HG03039 (cell line): ENCODE data around the gene EGF.

ENCODE experiments used
- ATAC-seq: cut with Tn5 transposase; IDR thresholded peaks from one replicate; pipeline ENCODE4 v1.9.1; 2021; ENCODE audit warnings: mild to moderate bottlenecking, moderate library complexity; ENCODE audit not compliant: unreplicated experiment

EGF gene

DNA sequence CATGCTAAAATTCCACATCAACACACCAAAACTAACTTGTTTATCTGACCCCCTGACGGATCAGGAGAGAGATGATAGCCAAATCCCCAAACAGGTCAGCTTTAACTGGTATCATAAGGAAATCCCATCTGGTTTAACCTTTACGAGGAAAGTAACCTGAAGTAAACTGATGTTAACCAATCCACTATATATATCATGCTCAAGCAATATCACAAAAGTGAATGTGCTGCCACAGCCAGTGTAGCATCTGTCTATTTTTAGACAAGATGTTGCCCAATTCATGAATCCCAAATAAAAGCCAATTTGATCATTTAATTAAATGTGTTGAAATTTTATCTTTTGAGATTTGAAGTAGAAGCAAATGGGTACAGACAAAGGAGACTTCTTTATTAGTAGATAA lies 44.5 kb downstream of the EGF start:
- no peak for ATAC-seq

GRCh38 chr4:109959195-109959594 lies 46.5 kb downstream of the EGF start:
- no peak for ATAC-seq

DNA sequence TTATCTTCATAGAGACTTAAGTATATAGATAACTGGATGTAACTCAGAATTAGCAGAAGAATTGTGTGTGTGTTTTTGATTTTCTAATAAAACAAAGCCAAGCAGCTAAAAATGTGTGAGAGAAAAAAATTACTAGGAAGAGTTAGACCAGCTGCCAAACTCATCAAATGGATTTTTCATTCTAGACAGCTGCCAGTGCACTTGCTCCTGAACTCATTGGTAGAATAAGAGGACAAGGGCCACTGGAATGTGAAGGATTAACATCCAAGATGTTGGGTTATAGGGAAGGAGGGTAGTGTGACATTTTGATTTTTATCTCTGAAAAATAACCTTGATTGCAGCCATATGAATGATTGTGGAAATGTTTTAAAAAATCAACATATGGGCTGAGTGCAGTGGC lies 49.7 kb downstream of the EGF start:
- no peak for ATAC-seq

GRCh38 chr4:109966891-109967481 lies 54.3 kb downstream of the EGF start:
- no peak for ATAC-seq

DNA sequence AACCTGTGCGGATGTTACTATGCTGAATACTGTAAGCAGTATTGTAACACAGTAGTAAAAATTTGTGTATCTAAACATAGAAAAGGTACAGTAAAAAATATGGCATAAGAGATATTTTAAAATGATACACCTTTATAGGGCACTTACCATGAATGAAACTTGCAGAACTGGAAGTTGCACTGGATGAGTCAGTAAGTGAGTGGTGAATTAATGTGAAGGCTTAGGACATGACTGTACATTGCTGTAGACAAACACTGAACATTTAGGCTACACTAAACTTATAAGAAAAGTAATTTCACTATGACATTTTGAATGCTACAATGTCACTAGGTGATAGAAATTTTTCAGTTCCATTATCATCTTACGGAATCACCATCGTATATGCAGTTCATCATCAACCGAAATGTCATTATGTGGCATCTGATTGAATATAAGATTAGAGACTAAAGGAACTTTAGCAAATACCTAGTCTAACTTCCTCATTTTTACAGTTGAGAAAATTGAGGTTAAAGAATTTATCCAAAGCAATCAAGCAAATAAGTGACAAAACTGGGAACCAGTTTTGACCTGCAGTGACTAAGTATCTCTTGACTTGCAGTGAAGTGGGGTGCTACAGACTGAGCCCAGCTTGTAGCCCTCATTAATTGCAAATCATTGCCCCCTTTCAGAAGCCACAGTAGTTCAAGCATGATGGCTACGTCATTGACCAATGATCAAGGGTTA lies 55.3 kb downstream of the EGF start:
- no peak for ATAC-seq

- ATAC-seq = no peak
Observed at GRCh38 chr4:109969087-109969486, 56.4 kb downstream of the EGF start.

DNA sequence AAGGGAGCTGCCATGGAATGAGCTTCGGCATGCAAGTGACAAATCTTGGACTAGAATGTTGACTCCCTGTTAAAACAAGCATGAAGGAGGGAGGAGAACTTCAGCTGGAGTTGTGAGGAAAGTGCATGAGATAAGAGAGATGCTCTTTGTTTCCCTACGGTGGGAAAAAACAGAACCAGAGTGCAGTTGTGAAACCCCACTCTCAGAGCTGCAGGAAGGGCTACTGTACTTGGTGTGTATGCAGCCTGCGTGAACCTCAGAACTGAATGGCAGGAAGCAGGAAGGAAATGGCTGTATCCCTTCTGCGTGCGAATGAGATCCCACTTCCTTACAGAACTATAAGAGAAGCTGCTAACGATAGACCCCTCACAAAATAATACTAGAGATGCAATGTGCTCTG lies 57.2 kb downstream of the EGF start:
- ATAC-seq = no peak

- ATAC-seq = no peak
Observed at GRCh38 chr4:109972786-109973528, 60.3 kb downstream of the EGF start.

DNA sequence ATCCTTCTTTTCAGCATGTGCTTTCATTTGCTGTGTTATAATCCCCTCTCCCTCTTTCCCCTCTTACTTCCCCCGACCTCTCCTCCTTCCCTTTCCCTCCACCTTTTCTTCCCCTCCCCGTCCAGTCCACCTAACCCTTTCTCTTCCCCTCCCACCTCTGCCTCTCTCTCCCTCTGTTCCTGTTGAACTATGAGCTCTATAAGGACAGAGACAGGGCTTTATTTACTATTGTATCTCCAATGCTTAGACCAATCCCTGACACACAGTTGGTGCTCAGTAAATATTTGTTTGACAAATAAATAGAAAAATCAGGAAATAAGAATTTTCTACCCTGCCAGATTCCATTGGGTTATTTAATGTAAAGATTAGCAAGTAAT lies 60.8 kb downstream of the EGF start:
- no peak for ATAC-seq

DNA sequence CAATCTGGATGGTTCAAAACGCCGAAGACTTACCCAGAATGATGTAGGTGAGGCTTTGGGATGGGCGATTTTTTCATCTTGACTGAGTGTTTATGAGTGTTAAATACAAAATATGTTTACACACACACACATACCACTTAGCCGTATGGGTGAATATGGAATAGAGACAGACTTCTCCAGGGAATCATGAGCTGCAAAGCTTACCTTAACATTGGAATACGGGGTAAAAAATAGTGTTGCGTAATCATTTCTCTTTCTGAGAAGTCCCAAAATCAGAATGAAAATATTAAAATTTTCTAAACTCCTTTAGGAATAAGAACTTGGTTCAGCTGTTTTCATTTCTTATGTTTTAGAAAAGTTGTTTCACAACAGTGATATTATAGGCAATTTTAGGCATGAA lies 63.5 kb downstream of the EGF start:
- ATAC-seq = no peak

GRCh38 chr4:109977854-109978501 lies 65.3 kb downstream of the EGF start:
- no peak for ATAC-seq

DNA sequence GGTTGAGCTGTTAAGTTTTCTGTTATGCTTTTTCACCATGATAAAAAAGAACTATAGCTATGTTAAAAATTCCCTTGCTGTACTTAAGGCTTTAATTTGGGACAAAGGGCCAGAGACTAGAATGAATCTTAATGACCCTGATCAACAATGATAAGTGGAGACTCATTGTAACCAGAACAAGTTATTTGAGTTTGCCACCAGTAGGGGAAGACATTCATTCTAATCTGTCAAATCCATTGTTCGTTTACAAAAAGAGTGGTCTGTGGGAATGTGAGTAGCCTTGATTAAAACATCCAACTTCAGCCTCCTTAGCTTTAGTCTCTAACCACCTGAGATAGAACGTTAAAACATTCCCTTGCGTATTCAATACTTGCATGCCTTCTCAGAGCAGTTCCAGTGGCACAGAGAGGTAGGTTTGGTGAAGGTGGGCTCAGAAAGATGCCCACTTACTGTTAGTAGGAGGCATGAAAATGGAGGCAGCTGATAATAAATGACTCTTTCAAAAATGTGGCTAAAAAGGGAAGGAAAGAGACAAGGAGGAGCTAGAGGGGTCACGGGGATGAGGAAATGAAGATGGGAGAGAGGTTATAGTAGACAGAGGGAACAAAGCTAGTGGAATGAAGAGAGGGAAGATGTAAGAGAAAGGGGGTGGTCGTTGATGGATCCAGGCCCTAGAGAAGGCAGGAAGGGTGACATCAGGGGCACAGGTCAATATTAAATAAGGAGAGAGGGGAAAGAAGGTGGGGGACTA lies 66.2 kb downstream of the EGF start:
- ATAC-seq = no peak

- no peak for ATAC-seq
Observed at GRCh38 chr4:109979920-109980717, 67.4 kb downstream of the EGF start.

DNA sequence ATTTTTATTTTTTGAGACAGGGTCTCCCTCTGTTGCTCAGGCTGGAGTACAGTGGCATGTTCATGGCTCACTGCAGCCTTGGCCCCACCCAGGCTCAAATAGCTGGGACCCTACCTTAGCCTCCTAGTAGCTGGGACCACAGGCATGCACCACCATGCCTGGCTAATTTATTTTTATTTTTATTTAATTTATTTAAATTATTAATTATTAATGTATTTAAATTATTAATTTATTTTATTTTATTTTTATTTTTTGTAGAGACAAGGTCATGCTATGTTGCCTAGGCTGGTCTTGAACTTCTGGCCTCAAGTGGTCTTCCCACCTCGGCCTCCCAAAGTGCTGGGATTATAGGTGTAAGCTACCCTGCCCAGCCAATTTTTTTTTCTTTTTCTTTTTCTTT lies 69.3 kb downstream of the EGF start:
- no peak for ATAC-seq

- ATAC-seq = no peak
Observed at GRCh38 chr4:109982521-109982920, 69.8 kb downstream of the EGF start.

GRCh38 chr4:109985993-109986974 lies 73.6 kb downstream of the EGF start:
- no peak for ATAC-seq

DNA sequence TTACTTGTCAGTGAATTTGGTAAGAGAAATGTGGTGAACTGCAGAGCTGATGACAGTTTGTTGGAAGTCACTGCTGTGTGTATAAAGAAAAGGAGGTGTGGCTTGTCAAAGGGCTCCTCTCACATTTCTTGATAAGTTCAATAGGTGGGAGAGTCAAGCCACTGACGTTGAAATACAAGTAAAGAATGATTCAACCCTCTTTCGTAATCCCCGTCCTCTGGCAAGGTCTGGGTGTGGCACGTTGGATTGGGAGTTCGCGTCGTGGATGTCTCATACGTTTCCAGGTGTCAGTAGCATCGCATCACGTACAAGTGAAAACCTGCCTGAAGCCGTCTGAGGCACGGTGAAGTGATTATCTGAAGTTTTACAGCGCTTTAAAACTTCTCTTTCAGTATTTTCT lies 76.4 kb downstream of the EGF start:
- no peak for ATAC-seq

DNA sequence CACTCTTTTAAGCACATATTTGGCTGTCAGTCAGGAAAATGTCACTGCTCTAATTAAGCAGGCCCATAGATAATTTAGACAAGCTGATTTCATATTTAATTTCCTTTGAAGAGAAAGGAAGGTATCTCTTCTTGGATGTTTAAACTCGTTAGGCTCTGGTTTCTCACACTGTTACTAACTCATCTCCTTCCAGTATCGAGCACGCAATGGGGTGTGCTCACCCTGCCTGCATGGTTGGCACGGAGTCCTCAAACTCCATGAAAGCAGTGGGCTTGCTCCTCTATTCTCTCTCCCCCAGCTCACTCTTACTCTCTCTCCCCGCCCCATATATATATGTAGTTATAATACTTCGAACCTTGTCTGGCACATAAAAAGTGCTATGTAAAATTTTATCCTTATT lies 76.9 kb downstream of the EGF start:
- no peak for ATAC-seq
